ENCODE data around the gene PLEKHG1. TPM values are rescaled to one million over a fixed set of nuclear protein-coding genes. Genes with fewer than 3 reads are reported as not detected.

The PLEKHG1 gene
- total and polyA plus RNA-seq, 2 of the 13 experiments (the other 11 are each of a cell fraction or from before 2014, with no cell fraction given) = 0.03 to 0.04 TPM

- no peak for ATAC-seq
- CTCF ChIA-PET (ENCODE audit: low intra/inter-chr PET ratio, low total read pairs) = no interaction called here
- TF ChIP-seq, protein P1, sequence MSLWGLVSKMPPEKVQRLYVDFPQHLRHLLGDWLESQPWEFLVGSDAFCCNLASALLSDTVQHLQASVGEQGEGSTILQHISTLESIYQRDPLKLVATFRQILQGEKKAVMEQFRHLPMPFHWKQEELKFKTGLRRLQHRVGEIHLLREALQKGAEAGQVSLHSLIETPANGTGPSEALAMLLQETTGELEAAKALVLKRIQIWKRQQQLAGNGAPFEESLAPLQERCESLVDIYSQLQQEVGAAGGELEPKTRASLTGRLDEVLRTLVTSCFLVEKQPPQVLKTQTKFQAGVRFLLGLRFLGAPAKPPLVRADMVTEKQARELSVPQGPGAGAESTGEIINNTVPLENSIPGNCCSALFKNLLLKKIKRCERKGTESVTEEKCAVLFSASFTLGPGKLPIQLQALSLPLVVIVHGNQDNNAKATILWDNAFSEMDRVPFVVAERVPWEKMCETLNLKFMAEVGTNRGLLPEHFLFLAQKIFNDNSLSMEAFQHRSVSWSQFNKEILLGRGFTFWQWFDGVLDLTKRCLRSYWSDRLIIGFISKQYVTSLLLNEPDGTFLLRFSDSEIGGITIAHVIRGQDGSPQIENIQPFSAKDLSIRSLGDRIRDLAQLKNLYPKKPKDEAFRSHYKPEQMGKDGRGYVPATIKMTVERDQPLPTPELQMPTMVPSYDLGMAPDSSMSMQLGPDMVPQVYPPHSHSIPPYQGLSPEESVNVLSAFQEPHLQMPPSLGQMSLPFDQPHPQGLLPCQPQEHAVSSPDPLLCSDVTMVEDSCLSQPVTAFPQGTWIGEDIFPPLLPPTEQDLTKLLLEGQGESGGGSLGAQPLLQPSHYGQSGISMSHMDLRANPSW (CRISPR knock-in tag; IDR thresholded peaks at IDR 0.05; ENCODE audit: borderline replicate concordance) = no peak
- TF ChIP-seq, protein P2, sequence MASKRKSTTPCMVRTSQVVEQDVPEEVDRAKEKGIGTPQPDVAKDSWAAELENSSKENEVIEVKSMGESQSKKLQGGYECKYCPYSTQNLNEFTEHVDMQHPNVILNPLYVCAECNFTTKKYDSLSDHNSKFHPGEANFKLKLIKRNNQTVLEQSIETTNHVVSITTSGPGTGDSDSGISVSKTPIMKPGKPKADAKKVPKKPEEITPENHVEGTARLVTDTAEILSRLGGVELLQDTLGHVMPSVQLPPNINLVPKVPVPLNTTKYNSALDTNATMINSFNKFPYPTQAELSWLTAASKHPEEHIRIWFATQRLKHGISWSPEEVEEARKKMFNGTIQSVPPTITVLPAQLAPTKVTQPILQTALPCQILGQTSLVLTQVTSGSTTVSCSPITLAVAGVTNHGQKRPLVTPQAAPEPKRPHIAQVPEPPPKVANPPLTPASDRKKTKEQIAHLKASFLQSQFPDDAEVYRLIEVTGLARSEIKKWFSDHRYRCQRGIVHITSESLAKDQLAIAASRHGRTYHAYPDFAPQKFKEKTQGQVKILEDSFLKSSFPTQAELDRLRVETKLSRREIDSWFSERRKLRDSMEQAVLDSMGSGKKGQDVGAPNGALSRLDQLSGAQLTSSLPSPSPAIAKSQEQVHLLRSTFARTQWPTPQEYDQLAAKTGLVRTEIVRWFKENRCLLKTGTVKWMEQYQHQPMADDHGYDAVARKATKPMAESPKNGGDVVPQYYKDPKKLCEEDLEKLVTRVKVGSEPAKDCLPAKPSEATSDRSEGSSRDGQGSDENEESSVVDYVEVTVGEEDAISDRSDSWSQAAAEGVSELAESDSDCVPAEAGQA (IDR thresholded peaks at IDR 0.05; ENCODE audit: low read depth) = no peak
- TF ChIP-seq, protein P2 (CRISPR knock-in tag; IDR thresholded peaks at IDR 0.05; ENCODE audit: borderline replicate concordance) = no peak
- no peak for TF ChIP-seq PCBP2 (optimal IDR thresholded peaks at IDR 0.05; ENCODE audit: low read depth, low read length, poor library complexity, severe bottlenecking)
- no peak for TF ChIP-seq ZMYM2 (CRISPR knock-in tag; IDR thresholded peaks at IDR 0.05)
- TF ChIP-seq, protein P3, sequence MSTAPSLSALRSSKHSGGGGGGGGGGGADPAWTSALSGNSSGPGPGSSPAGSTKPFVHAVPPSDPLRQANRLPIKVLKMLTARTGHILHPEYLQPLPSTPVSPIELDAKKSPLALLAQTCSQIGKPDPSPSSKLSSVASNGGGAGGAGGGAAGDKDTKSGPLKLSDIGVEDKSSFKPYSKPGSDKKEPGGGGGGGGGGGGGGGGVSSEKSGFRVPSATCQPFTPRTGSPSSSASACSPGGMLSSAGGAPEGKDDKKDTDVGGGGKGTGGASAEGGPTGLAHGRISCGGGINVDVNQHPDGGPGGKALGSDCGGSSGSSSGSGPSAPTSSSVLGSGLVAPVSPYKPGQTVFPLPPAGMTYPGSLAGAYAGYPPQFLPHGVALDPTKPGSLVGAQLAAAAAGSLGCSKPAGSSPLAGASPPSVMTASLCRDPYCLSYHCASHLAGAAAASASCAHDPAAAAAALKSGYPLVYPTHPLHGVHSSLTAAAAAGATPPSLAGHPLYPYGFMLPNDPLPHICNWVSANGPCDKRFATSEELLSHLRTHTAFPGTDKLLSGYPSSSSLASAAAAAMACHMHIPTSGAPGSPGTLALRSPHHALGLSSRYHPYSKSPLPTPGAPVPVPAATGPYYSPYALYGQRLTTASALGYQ (CRISPR knock-in tag; IDR thresholded peaks at IDR 0.05) = no peak
- no peak for TF ChIP-seq ZNF512 (CRISPR knock-in tag; IDR thresholded peaks at IDR 0.05)
- TF ChIP-seq HES4 (CRISPR knock-in tag; IDR thresholded peaks at IDR 0.05; ENCODE audit: borderline replicate concordance) = no peak
- TF ChIP-seq NFYB (CRISPR knock-in tag; IDR thresholded peaks at IDR 0.05) = no peak
- no peak for TF ChIP-seq PHF20 (CRISPR knock-in tag; IDR thresholded peaks at IDR 0.05)
- no peak for TF ChIP-seq AGO1 (IDR thresholded peaks at IDR 0.05; ENCODE audit: low read depth, low read length, poor library complexity, severe bottlenecking)
These were observed 12.8 kb upstream of the PLEKHG1 start for GRCh38 chr6:150586850-150587359.

More at GRCh38 chr6:150586850-150587359, 12.8 kb upstream of the PLEKHG1 start:
- H3K4me1 ChIP-seq (ENCODE audit: insufficient read depth, low read length) = no peaks in the 10 kb centered on the region
- H3K4me3 ChIP-seq (replicated peaks in 1 of 3; ENCODE audit: insufficient read depth in 1 of 3, low read depth in 2 of 3, low read length in 3 of 3) = no peak overlapping the region
- no peak for FAIRE-seq
- H3K4me2 ChIP-seq (ENCODE audit: low read depth, low read length) = no peak overlapping the region
- intact Hi-C loops (cut with micrococcal nuclease; ENCODE audit: unreplicated experiment) = no loop called here
- no peaks in the 10 kb centered on the region for H4K20me1 ChIP-seq (ENCODE audit: insufficient read depth, low read length)
- no peak overlapping the region for H2AFZ ChIP-seq (ENCODE audit: low read length)
- POLR2A ChIA-PET = no interaction called here
- H3K79me2 ChIP-seq (ENCODE audit: insufficient read depth, low read length) = no peaks in the 10 kb centered on the region
- in situ Hi-C loops (cut with HindIII; ENCODE audit: extremely low pct_ligation_motif_present, low pct_unique_long_range_greater_than_20kb) = no loop called here
- DNase-seq (ENCODE audit: low spot score) = no peak
- 71% methylated on average over 12 of the region's 12 CpGs for WGBS (ENCODE audit: low lambda C conversion rate)
- no peak overlapping the region for H3K9ac ChIP-seq (ENCODE audit: insufficient read depth, low read depth, low read length)
- no TSS peak for BruUV-seq (replicated peaks)
- no peak overlapping the region for H3K27ac ChIP-seq (ENCODE audit: extremely low read length, insufficient read depth, low read length)
- 0 out of 5 replicates have a peak, but pooled peaks cover 0 to 5% of the 10 kb centered on the region in 2 experiments for H3K27me3 ChIP-seq (ENCODE audit: control insufficient read depth in 1 of 2, insufficient read depth in 2 of 2, low read length in 2 of 2)
- no peaks in the 10 kb centered on the region for H3K9me3 ChIP-seq (ENCODE audit: low read length)
- H3K36me3 ChIP-seq (replicated peaks in 1 of 2; ENCODE audit: control insufficient read depth in 1 of 2, insufficient read depth in 2 of 2, low read length in 2 of 2) = no peaks in the 10 kb centered on the region

All from HepG2 (cell line).